ENCODE data around the gene STARD7. TPM values are rescaled to one million over a fixed set of nuclear protein-coding genes. Genes with fewer than 3 reads are reported as not detected.

Gene STARD7
- total and polyA plus RNA-seq, 9 of the 15 experiments (the other 6 are each of a cell fraction or from before 2014, with no cell fraction given), result 90.9 to 196 (median 145) TPM

GRCh38 chr2:96150791-96151594, 57.6 kb downstream of the STARD7 start:
- H3K36me3 ChIP-seq (ENCODE audit: control insufficient read depth, insufficient read depth, low read length), result no peaks in the 10 kb centered on the region
- no peaks in the 10 kb centered on the region for H4K20me1 ChIP-seq (replicated peaks; ENCODE audit: control insufficient read depth, insufficient read depth, low read length)
- DNase-seq (ENCODE audit: extremely low read depth in 1 of 4, low spot score in 3 of 4) (no peak), ATAC-seq (no peak), FAIRE-seq (no peak)
- H3K9me3 ChIP-seq (replicated peaks; ENCODE audit: control insufficient read depth, insufficient read depth, low read depth, low read length), result no peaks in the 10 kb centered on the region
- intact Hi-C loops (cut with micrococcal nuclease) (no loop called here), in situ Hi-C loops (cut with MboI) (no loop called here)
- ChIA-PET POLR2A (interaction anchor here (0.6 to 1.4 kb wide), 2 partner anchors 9 to 58 kb away, joined by 3 to 5 read pairs; partner anchors contain the start of gene STARD7), CTCF (ENCODE audit: low intra/inter-chr PET ratio) (no interaction called here)
- no peaks in the 10 kb centered on the region for H3K79me2 ChIP-seq (ENCODE audit: control insufficient read depth, insufficient read depth, low read length)
- no peak overlapping the region for H2AFZ ChIP-seq (ENCODE audit: low read depth, low read length)
- H3K4me2 ChIP-seq (ENCODE audit: insufficient read depth, low read length), result no peak overlapping the region
- no peak overlapping the region for H3K4me3 ChIP-seq
- WGBS (ENCODE audit: insufficient coverage, low coverage, missing lambda C conversion rate), result 41% methylated on average over 14 of the region's 14 CpGs
- H3K9ac ChIP-seq (ENCODE audit: insufficient read depth in 1 of 2, low read depth in 2 of 2, low read length in 2 of 2), result 0 out of 4 replicates have a peak overlapping the region, but pooled peaks of 1 of the 2 experiments have one; percentile 6
- BruUV-seq (replicated peaks), result no TSS peak
- H3K4me1 ChIP-seq (replicated peaks in 1 of 2; ENCODE audit: control insufficient read depth in 2 of 2, insufficient read depth in 2 of 2, low read length in 2 of 2), result peaks cover 18 to 36% of the 10 kb centered on the region in 2 experiments
- H3K9me1 ChIP-seq (ENCODE audit: control insufficient read depth, insufficient read depth, low read length), result no peaks in the 10 kb centered on the region
- H3K27me3 ChIP-seq (ENCODE audit: control insufficient read depth in 2 of 2, insufficient read depth in 2 of 2, low read length in 2 of 2), result no peaks in the 10 kb centered on the region
- no peak overlapping the region for H3K27ac ChIP-seq (ENCODE audit: extremely low read depth, low read depth, low read length)
- TF ChIP-seq HNRNPL (IDR thresholded peaks at IDR 0.05; ENCODE audit: low read depth, low read length), result no peak
- TF ChIP-seq ZNF551 (CRISPR knock-in tag; IDR thresholded peaks at IDR 0.05), result no peak
- TF ChIP-seq ZEB2 (IDR thresholded peaks at IDR 0.05), result no peak
- TF ChIP-seq PHF20 (IDR thresholded peaks at IDR 0.05; ENCODE audit: partially characterized antibody), result no peak
- TF ChIP-seq CREB1 (IDR thresholded peaks at IDR 0.05), result no peak
- no peak for TF ChIP-seq CREB1 (CRISPR knock-in tag; IDR thresholded peaks at IDR 0.05)
- TF ChIP-seq SRSF7 (optimal IDR thresholded peaks at IDR 0.05; ENCODE audit: low read depth, low read length), result no peak
- TF ChIP-seq HNRNPLL (IDR thresholded peaks at IDR 0.05; ENCODE audit: low read depth, low read length, poor library complexity, severe bottlenecking), result no peak
- TF ChIP-seq ZNF699 (CRISPR knock-in tag; IDR thresholded peaks at IDR 0.05; ENCODE audit: insufficient replicate concordance), result no peak
- no peak for TF ChIP-seq CHD7 (IDR thresholded peaks at IDR 0.05; ENCODE audit: low read depth, low read length)

All from K562 (cell line).